AG04449 (cell line): ENCODE results near the gene UBTF.
"Not testable (repeated sequence)": the region's sequence is repeated elsewhere in the genome, so short reads cannot be mapped to it uniquely, and the experiment has no call there.

Experiments
- CTCF ChIA-PET: fragments of 350-600 bp; formaldehyde crosslinking; extraction: SDS; loops from one replicate; lab custom pipeline; 2021; ENCODE audit warnings: antibody characterized with exemption; lab: Yijun Ruan, JAX
- POLR2A ChIA-PET: fragments of 400-600, 350-600 bp; formaldehyde crosslinking; extraction: SDS; loops from one replicate; lab custom pipeline; 2020; ENCODE audit warnings: antibody characterized with exemption, inconsistent platforms; lab: Yijun Ruan, JAX
- DNase-seq: peaks from one replicate; pipeline ENCODE4 v3.0.0-alpha.2; 2010; ENCODE audit warnings: low read depth, low spot score
- H3K4me3 ChIP-seq: 2 replicates; pipeline ENCODE4 v1.5.1; 2011; ENCODE audit warnings: low read depth, mild to moderate bottlenecking, control low read depth, low read length
- CTCF ChIP-seq: IDR thresholded peaks from one replicate; pipeline ENCODE4 v1.5.1; 2011; ENCODE audit warnings: mild to moderate bottlenecking, moderate library complexity, low read length, control low read depth, inconsistent platforms; ENCODE audit not compliant: insufficient read depth; ENCODE audit errors: missing control alignments

UBTF gene

GRCh38 chr17:44247876-44248736, 28.6 kb upstream of the UBTF start:
- no peak for TF ChIP-seq CTCF
- POLR2A ChIA-PET: no interaction called here
- CTCF ChIA-PET: interaction anchor here (1.6 kb wide), 1 partner anchor 26 kb away, joined by 4 read pairs; no protein-coding TSS in a partner anchor
- DNase-seq: no peak
- no peak overlapping the region for H3K4me3 ChIP-seq

GRCh38 chr17:44247440-44247841, 28.0 kb upstream of the UBTF start:
- ChIA-PET POLR2A (no interaction called here), CTCF (interaction anchor here (1.6 kb wide), 1 partner anchor 26 kb away, joined by 4 read pairs; no protein-coding TSS in a partner anchor)
- no peak for TF ChIP-seq CTCF
- H3K4me3 ChIP-seq: no peak overlapping the region
- DNase-seq: no peak

GRCh38 chr17:44241106-44241624, 21.7 kb upstream of the UBTF start:
- ChIA-PET CTCF (no interaction called here), POLR2A (no interaction called here)
- DNase-seq: no peak

GRCh38 chr17:44237886-44238285, 18.4 kb upstream of the UBTF start:
- POLR2A ChIA-PET, H3K4me3 ChIP-seq, CTCF ChIA-PET, DNase-seq: not testable (repeated sequence)

More at GRCh38 chr17:44241106-44241624, 21.7 kb upstream of the UBTF start:
- H3K4me3 ChIP-seq: no peak overlapping the region
- no peak for TF ChIP-seq CTCF

- ChIA-PET CTCF (no interaction called here), POLR2A (no interaction called here)
- no peak for TF ChIP-seq CTCF
- H3K4me3 ChIP-seq: no peak overlapping the region
- no peak for DNase-seq
Measured at GRCh38 chr17:44236444-44236991, 17.0 kb upstream of the UBTF start.

- H3K4me3 ChIP-seq: no peak overlapping the region
- POLR2A ChIA-PET: no interaction called here
- no peak for TF ChIP-seq CTCF
- CTCF ChIA-PET: no interaction called here
- no peak for DNase-seq
Measured at GRCh38 chr17:44235583-44235936, 16.1 kb upstream of the UBTF start.
